HG02852 (cell line): Measurements from ENCODE around the gene FAM78B.
A peak's percentile ranks its signal among the peaks of the same experiment; 100 is the strongest.

Experiments used
- ATAC-seq: cut with Tn5 transposase; IDR thresholded peaks from one replicate; pipeline ENCODE4 v1.9.1; 2021; ENCODE audit warnings: mild to moderate bottlenecking, moderate library complexity; ENCODE audit not compliant: unreplicated experiment

FAM78B gene

GRCh38 chr1:166164995-166165660 is 1.7 kb downstream of the FAM78B start:
- ATAC-seq, result no peak

- ATAC-seq, result no peak
These were observed 2.2 kb downstream of the FAM78B start for GRCh38 chr1:166164646-166164994.

DNA sequence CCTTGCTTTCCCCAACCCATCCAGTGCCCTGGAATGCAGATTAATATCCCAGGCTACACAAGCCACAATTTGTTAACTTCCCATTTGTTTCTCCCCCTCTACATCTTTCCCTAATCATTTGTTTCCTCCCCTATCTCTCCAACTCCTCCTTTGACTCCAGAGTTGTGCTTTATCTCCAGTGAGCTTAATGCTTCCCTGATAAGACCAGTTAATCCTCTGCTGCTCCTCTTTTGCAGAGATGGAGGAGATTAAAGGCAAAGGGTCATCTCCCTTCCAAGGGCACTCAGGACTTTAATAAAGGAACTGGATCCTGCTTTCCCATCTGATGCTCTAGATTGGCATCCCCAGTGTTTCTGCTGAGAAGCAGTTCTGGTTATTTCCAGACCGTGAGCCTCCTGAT is 7.1 kb downstream of the FAM78B start:
- no peak for ATAC-seq

GRCh38 chr1:166156674-166157073 is 10.1 kb downstream of the FAM78B start:
- ATAC-seq, result no peak

GRCh38 chr1:166155108-166155507 is 11.7 kb downstream of the FAM78B start:
- no peak for ATAC-seq

DNA sequence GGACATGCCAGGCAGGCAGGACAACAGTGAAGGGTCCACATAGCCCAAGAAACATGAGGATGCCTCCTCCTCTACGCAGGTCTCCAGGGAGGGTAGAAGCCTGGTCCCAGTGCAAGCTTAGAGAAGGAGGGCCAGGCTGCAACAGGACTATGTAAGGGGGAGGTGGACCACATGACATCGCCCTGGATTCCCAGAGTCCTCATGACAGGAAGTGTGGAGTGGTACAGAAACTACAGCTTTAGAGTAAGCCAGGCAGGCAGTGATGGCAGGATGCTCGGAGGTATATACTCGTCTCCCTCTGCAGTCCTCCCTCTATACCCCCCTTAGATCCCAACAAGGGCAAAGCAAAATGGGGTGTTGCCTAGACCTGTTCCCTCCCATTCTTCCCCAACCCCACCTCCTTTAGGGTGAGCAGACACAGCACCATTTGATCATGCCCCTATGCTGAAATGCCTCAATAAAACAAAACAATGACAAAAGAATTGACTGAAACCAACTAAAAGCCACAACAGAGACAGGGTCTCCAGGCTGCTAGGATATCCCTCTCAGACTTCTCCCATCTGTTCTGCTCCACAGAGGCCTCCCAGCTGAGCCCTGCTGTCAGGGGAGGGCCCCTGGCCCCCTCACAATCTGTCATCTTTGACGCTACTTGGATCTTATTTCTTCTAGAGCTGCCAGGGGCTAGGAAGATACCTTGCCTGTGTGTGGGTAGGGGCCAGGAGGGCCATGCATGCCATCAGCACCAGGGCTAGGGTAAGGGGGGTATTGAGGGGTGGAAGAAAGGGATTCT is 13.1 kb downstream of the FAM78B start:
- no peak for ATAC-seq

DNA sequence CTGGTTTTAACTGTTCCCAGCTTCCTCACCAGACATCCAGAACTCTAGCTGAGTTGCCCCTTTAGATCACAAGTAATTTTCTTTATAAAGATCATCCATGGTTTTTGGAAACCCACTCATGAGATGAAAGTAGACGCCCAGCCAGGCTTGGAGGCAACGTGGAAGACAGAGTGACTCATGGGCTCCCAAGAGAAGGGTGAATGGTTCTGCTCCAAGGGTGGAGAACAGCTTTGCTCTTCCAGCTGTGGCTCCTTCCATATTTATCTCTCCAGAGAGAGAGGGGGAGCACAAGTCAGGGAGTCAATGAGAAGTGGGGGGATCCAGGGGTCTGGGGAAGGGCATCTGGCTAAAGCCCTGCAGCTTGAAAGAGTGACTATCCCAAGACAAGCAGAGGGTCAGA is 13.8 kb downstream of the FAM78B start:
- no peak for ATAC-seq

DNA sequence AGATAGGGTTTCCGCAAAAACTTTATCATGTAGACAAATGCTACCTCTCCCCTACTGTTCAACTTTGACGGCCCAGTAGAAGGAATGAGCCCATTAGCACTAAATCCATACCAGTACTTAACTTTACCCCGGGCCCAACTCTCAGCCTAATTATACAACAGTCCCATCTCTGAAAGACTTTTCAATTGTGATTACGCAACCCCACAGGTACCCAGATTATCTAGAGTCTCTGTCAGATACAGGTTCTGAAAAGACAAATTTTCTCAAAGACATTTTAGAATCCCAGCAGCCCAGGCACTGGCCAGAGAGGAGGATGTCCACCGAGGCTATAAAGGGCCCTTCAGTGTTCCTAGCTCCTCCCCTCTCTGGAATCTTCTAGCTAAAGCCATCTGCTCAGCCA is 15.0 kb downstream of the FAM78B start:
- ATAC-seq, result no peak

- no peak for ATAC-seq
These were observed 21.3 kb downstream of the FAM78B start for GRCh38 chr1:166145499-166145898.

DNA sequence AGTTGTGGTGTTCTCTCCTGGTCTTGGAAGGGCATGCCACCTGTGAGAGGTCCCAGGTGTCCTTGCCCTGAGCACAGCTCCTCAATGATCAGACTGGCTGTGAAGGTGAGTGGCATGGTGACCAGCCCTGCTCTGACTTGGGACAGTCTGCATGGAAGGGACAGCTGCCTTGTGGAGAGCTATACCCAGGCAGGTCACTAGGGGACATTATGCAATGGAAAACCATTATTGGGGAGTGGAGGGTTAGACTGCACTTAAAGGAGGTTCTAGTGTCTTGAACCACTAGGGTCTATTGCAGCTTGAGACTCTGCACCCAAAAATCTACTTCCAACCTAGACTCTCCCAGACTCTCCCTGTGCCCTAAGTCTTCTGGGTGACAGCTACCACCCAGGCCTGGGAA is 24.8 kb downstream of the FAM78B start:
- no peak for ATAC-seq

DNA sequence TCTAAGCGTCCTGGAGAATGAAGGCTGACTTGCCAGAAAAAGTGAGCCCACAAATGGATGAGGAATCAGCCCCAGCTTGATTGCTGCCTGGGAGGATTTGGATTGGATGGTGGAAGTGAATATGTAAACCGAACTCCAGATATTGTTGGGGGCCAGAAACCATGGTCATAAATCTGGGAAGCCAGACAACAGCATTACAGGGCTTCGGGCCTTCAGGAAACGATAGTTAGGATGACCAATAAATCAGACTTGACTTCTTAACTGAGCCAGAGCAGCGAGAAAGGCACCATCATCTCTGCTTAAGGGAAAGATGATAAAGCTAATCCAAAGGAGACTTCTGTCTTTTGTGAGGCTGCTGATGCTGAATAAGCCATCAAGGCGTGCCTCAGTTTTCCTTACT is 26.6 kb downstream of the FAM78B start:
- no peak for ATAC-seq

GRCh38 chr1:166139735-166140134 is 27.1 kb downstream of the FAM78B start:
- no peak for ATAC-seq

GRCh38 chr1:166136699-166137401 is 30.0 kb downstream of the FAM78B start:
- no peak for ATAC-seq

DNA sequence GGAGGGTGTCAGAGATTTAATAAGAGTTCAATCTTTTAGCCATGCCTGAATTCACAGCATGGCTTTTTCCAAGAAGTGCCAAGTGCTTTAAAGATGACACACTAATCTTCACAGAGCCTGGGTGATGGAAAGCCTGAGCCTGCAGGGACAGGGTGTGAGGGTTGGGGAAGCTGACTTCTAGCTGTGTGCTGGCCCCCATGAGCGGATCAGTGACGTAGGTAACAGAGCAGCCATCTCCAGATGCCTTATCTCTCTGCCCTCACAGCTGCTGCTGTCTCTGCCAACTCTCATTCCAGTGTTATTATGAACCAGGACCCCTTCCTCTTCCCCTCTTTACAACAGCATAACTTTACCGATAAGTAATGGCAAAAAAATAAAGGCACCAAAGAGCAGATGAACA is 30.6 kb downstream of the FAM78B start:
- ATAC-seq, result no peak

DNA sequence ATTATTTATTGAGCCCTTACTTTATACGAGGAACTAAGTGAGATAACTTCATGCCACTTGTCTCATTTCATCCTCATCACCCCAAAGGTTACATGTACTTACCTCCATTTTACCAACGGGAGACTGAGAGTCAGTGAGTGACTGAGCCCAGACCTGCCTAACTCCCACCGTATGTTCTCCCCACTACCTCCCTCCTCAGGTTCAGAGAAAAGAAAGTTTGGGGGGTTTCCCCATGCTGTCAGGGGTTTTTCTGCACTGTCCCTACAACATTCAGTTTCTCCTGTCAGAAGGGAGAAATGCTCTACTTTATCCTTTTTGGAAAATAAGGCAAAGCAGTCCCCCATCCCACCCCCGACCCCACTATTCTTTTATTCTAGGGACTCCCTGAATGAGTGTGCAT is 32.9 kb downstream of the FAM78B start:
- peak; percentile 65 for ATAC-seq

GRCh38 chr1:166133276-166133841 is 33.4 kb downstream of the FAM78B start:
- no peak for ATAC-seq

- no peak for ATAC-seq
These were observed 34.3 kb downstream of the FAM78B start for GRCh38 chr1:166132496-166132895.

DNA sequence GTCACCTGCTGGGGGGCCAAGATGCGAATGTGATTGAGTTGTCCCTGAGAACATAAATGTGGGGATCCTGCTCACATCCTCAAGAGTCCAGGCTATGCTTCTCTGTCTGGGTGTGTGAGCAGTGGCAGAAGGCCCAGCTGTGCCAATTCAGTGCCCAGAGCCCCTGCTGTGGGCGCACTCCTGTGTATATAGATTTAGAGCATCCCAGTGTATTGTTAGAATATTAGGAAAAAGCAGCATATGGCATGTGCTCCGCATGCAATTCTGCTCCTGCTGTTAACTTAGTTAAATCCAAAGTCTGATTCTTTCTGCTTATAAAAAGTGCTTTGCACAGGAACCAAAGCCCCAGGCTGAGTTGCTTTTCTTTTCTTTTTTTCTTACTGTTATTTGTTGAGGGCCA is 37.8 kb downstream of the FAM78B start:
- ATAC-seq, result no peak

DNA sequence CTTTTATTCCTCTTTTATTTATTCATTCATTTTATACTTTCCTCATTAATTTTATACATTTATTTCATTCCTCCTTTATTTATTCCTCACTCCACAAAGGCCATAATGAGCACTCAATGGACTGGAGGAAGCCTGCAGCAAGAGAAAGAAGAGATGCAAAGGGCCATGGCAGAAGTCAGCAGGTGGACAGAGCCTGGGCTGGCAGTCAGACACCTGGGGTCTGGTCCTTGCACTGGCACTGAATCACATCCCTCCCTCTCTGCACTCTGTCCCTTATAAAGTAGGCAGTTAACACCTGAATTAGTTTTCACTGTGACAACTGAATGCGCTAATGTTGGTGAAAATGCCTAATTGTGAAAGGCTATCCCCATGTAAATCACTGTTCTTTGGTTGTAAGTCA is 38.6 kb downstream of the FAM78B start:
- ATAC-seq, result no peak

GRCh38 chr1:166127003-166127402 is 39.8 kb downstream of the FAM78B start:
- no peak for ATAC-seq

GRCh38 chr1:166122873-166123466 is 43.8 kb downstream of the FAM78B start:
- ATAC-seq, result no peak
